Astrocyte of the spinal cord (primary cell): ENCODE results near the gene SEMA7A.
A peak's percentile ranks its signal among the peaks of the same experiment; 100 is the strongest.

Experiments used
- DNase-seq: peaks from one replicate; pipeline ENCODE4 v3.0.0; 2011; ENCODE audit warnings: low read depth, low spot score
- H3K4me3 ChIP-seq: 2 replicates; pipeline ENCODE4 v1.5.1; 2011; ENCODE audit warnings: low read depth, mild to moderate bottlenecking, low read length, moderate library complexity
- in situ Hi-C: cut with HindIII; loops from 2 replicates; pipeline ENCODE4 v1.10.0; 2017; ENCODE audit warnings: low sequenced_read_pairs
- TF ChIP-seq, protein P1 (sequence below): IDR thresholded peaks from 2 replicates; pipeline ENCODE4 v1.5.1; 2012; ENCODE audit warnings: low read depth, mild to moderate bottlenecking, low read length, inconsistent platforms

The SEMA7A gene

GRCh38 chr15:74408815-74409214, 24.9 kb downstream of the SEMA7A start:
- in situ Hi-C loops, result no loop called here
- H3K4me3 ChIP-seq, result no peak overlapping the region

GRCh38 chr15:74408385-74408784, 25.4 kb downstream of the SEMA7A start:
- no peak overlapping the region for H3K4me3 ChIP-seq
- no peak for DNase-seq
- in situ Hi-C loops, result no loop called here
- TF ChIP-seq, protein P1, sequence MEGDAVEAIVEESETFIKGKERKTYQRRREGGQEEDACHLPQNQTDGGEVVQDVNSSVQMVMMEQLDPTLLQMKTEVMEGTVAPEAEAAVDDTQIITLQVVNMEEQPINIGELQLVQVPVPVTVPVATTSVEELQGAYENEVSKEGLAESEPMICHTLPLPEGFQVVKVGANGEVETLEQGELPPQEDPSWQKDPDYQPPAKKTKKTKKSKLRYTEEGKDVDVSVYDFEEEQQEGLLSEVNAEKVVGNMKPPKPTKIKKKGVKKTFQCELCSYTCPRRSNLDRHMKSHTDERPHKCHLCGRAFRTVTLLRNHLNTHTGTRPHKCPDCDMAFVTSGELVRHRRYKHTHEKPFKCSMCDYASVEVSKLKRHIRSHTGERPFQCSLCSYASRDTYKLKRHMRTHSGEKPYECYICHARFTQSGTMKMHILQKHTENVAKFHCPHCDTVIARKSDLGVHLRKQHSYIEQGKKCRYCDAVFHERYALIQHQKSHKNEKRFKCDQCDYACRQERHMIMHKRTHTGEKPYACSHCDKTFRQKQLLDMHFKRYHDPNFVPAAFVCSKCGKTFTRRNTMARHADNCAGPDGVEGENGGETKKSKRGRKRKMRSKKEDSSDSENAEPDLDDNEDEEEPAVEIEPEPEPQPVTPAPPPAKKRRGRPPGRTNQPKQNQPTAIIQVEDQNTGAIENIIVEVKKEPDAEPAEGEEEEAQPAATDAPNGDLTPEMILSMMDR, result no peak

More at GRCh38 chr15:74408815-74409214, 24.9 kb downstream of the SEMA7A start:
- no peak for DNase-seq
- TF ChIP-seq, protein P1, result no peak

DNA sequence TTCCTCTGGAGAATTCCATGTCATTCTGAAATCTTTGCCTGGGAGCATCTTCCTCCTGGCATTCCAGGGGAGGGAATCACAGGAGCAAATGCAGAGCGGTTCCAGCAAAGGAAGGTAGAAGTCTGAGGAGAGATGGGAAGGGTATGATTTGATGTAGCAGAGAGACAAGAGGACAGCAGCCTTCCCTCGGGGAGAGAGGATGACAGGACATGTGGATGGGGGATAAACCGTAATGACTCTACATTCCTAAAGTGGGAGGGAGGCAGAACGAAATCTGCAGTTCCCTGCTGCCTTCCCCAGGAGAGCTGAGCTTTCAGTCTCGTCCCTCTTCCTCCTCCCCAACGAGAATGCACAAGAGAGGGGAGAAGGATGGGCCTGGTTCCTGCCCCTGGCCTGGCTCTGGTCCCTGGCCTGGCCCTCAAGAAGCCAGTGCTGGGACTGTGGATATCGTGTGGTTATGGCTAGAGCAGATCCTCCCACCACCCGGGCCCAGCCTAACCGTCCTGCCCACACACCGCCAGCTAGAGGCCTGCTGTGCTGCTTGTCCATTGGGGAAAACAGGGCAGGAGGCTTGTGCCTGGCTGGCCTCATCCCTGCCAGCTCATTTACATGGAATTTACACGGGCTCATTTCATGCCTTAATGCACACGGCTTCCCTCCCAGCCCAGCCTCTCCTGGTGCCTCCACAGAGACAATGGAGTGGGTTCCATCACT, 26.6 kb downstream of the SEMA7A start:
- TF ChIP-seq, protein P1, result no peak
- peak; percentile 92 for DNase-seq
- H3K4me3 ChIP-seq, result no peak overlapping the region
- in situ Hi-C loops, result no loop called here

GRCh38 chr15:74406517-74406916, 27.2 kb downstream of the SEMA7A start:
- H3K4me3 ChIP-seq, result no peak overlapping the region
- in situ Hi-C loops, result no loop called here
- TF ChIP-seq, protein P1, result no peak
- no peak for DNase-seq

DNA sequence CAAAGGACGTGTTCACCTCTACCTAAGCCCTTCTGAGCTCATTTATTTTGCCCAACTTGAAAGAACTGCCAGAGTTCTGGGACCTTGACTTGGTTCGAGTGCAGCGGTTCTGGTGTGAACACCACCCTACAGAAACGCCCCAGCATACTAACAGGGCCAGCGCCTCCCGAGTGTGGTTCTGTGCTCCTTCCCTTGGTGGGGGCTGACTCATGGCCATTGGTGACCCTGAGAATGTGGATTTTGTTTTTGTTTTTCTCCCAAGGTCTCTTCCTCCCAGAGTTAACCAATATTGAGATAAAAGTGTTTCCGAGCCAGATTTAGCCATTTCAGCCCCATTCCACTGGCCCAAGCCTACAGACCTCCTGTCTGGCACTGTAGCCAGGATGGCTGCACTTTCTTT, 27.9 kb downstream of the SEMA7A start:
- in situ Hi-C loops, result no loop called here
- peak; percentile 39 for DNase-seq
- H3K4me3 ChIP-seq, result no peak overlapping the region
- TF ChIP-seq, protein P1, result no peak

DNA sequence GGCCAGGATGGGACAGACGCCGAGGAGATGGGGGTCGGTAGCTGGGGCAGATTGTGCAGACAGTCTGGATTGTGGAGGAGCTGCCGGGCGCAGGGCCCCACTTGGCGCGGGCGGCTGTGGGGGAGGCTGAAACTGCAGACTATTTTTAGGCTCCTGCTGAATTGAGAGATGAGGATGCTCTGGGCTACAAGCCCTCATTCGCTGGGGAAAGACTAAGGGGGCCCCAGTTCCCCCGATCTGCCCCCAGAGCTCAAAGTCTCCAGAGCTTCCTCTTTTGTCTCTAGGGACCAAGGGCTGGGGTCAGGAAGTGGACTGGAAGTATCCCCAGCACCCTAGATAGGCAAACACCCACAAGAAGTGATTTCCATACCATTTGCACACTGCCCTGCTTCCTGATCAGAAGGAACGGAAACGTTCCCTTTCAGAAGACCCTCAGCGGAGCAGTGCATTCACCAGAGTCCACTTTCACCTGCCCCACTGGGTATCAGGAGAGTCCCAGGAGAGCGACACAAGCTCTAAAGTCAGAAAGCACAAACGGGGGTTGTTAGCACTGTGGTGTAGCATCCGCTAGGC, 29.7 kb downstream of the SEMA7A start:
- no peak for DNase-seq
- in situ Hi-C loops, result no loop called here
- H3K4me3 ChIP-seq, result no peak overlapping the region
- TF ChIP-seq, protein P1, result no peak
